HL-60/S4 (cell line): Measurements from ENCODE around the gene RAB11FIP4.

Source experiments
- in situ Hi-C: fragments of 300-500 bp; cut with MboI; formaldehyde crosslinking; loops from 2 replicates; pipeline ENCODE4 v1.14.3; 2022; ENCODE audit warnings: low sequenced_read_pairs

The RAB11FIP4 gene

GRCh38 chr17:31480067-31480466, 88.6 kb downstream of the RAB11FIP4 start:
- in situ Hi-C loops, result no loop called here

- in situ Hi-C loops, result no loop called here
Measured at GRCh38 chr17:31480904-31481782, 89.7 kb downstream of the RAB11FIP4 start.

- in situ Hi-C loops, result no loop called here
Measured at GRCh38 chr17:31481783-31482081, 90.3 kb downstream of the RAB11FIP4 start.

- in situ Hi-C loops, result no loop called here
Measured at GRCh38 chr17:31484821-31485220, 93.3 kb downstream of the RAB11FIP4 start.

- in situ Hi-C loops, result no loop called here
Measured at GRCh38 chr17:31486351-31487062, 95.0 kb downstream of the RAB11FIP4 start.

- in situ Hi-C loops, result no loop called here
Measured at GRCh38 chr17:31487063-31487647, 95.7 kb downstream of the RAB11FIP4 start.

- in situ Hi-C loops, result no loop called here
Measured at GRCh38 chr17:31487648-31488263, 96.3 kb downstream of the RAB11FIP4 start.

GRCh38 chr17:31488264-31488981, 96.9 kb downstream of the RAB11FIP4 start:
- in situ Hi-C loops, result no loop called here

- in situ Hi-C loops, result no loop called here
Measured at GRCh38 chr17:31488982-31489294, 97.5 kb downstream of the RAB11FIP4 start.

GRCh38 chr17:31489295-31490018, 98.0 kb downstream of the RAB11FIP4 start:
- in situ Hi-C loops, result no loop called here

GRCh38 chr17:31490019-31490650, 98.7 kb downstream of the RAB11FIP4 start:
- in situ Hi-C loops, result no loop called here

GRCh38 chr17:31490671-31491375, 99.3 kb downstream of the RAB11FIP4 start:
- in situ Hi-C loops, result no loop called here

GRCh38 chr17:31491376-31492131, 100.1 kb downstream of the RAB11FIP4 start:
- in situ Hi-C loops, result no loop called here

GRCh38 chr17:31492206-31492605, 100.7 kb downstream of the RAB11FIP4 start:
- in situ Hi-C loops, result no loop called here

GRCh38 chr17:31492880-31493655, 101.6 kb downstream of the RAB11FIP4 start:
- in situ Hi-C loops, result no loop called here

- in situ Hi-C loops, result no loop called here
Measured at GRCh38 chr17:31493656-31494155, 102.2 kb downstream of the RAB11FIP4 start.

- in situ Hi-C loops, result no loop called here
Measured at GRCh38 chr17:31494259-31495021, 103.0 kb downstream of the RAB11FIP4 start.
